Measurements from ENCODE around the gene SELENBP1.

- TF ChIP-seq CTCF (IDR thresholded peaks at IDR 0.05) = no peak
- no peak for TF ChIP-seq POLR2AphosphoS5 (IDR thresholded peaks at IDR 0.05; ENCODE audit: low read depth, low read length)
- TF ChIP-seq EP300 (IDR thresholded peaks at IDR 0.05; ENCODE audit: borderline replicate concordance in 1 of 2, low read depth in 1 of 2, low read length in 1 of 2) = no peak
- TF ChIP-seq IRF3 (IDR thresholded peaks at IDR 0.05; ENCODE audit: low read depth, low read length) = no peak
- TF ChIP-seq ELF1 (IDR thresholded peaks at IDR 0.05) = no peak
Observed at GRCh38 chr1:151369621-151370048, 2.9 kb downstream of the SELENBP1 start.
